H1 (cell line): ENCODE data around the gene DENND1A. TPM values are rescaled to one million over a fixed set of nuclear protein-coding genes. Genes with fewer than 3 reads are reported as not detected.

ENCODE experiments used
- CTCF ChIA-PET: fragments of 300-600 bp; sonication (Branson Sonifier 250); formaldehyde crosslinking; loops from one replicate; lab custom pipeline; 2021; ENCODE audit not compliant: partially characterized antibody; lab: Charles Lee
- POLR2A ChIA-PET: fragments of 300-600 bp; sonication (Branson Sonifier 250); formaldehyde crosslinking; loops from one replicate; lab custom pipeline; 2021; ENCODE audit warnings: inconsistent platforms; ENCODE audit not compliant: partially characterized antibody; lab: Charles Lee
- DNase-seq, 2 experiments: peaks; one replicate each; pipeline versions ENCODE4 v3.0.0 to v3.0.0-alpha.2; 2010 to 2022; ENCODE audit warnings: low spot score in 2 of 2, low read depth in 1 of 2, mixed read lengths in 1 of 2
- FAIRE-seq: peaks from 2 replicates; lab custom pipeline; 2011; peaks lifted over from hg19 to GRCh38; lab: Jason Lieb, UNC
- H2AFZ ChIP-seq: 2 replicates; pipeline ENCODE4 v1.8.1; 2012; ENCODE audit warnings: low read length, inconsistent platforms
- H2AK5ac ChIP-seq: 2 replicates; pipeline ENCODE4 v1.6.1; 2013; ENCODE audit warnings: low read depth, low read length
- H2BK120ac ChIP-seq: replicated peaks from 2 replicates; pipeline ENCODE3; 2013; ENCODE audit warnings: low read depth, low read length, inconsistent platforms
- H2BK12ac ChIP-seq: 2 replicates; pipeline ENCODE4 v1.6.1; 2013; ENCODE audit warnings: low read depth, low read length
- H2BK15ac ChIP-seq: 2 replicates; pipeline ENCODE4 v1.6.1; 2013; ENCODE audit warnings: low read length
- H2BK20ac ChIP-seq: 2 replicates; pipeline ENCODE4 v1.6.1; 2013; ENCODE audit warnings: low read length
- H2BK5ac ChIP-seq: 2 replicates; pipeline ENCODE4 v1.6.1; 2013; ENCODE audit warnings: low read depth, low read length
- H3K14ac ChIP-seq: 2 replicates; pipeline ENCODE4 v1.6.1; 2013; ENCODE audit warnings: inconsistent platforms; ENCODE audit not compliant: insufficient read length
- H3K18ac ChIP-seq: 2 replicates; pipeline ENCODE4 v1.6.1; 2013; ENCODE audit warnings: low read length; ENCODE audit errors: extremely low read depth
- H3K23ac ChIP-seq: 2 replicates; pipeline ENCODE4 v1.6.1; 2013; ENCODE audit warnings: inconsistent platforms; ENCODE audit not compliant: insufficient read length
- H3K23me2 ChIP-seq: 2 replicates; pipeline ENCODE4 v1.6.1; 2013; ENCODE audit warnings: low read depth, low read length
- H3K27ac ChIP-seq: 2 replicates; pipeline ENCODE4 v1.6.1; 2011; ENCODE audit warnings: low read depth, low read length, inconsistent platforms
- H3K27me3 ChIP-seq, 4 experiments: replicated peaks in 1 of 4; 1 replicate in 1 of 4; 2 replicates in 3 of 4; pipeline versions ENCODE4 v1.6.1 to v1.8.1; 2011 to 2013; ENCODE audit warnings: low read length in 3 of 4, mild to moderate bottlenecking in 3 of 4, inconsistent platforms in 2 of 4, mixed read lengths in 2 of 4, moderate library complexity in 1 of 4; ENCODE audit not compliant: control insufficient read depth in 3 of 4, insufficient read depth in 3 of 4; ENCODE audit errors: extremely low read depth in 1 of 4
- H3K36me3 ChIP-seq, 4 experiments: 2 replicates each; pipeline versions ENCODE4 v1.6.1 to v1.8.1; 2011 to 2013; ENCODE audit warnings: mild to moderate bottlenecking in 4 of 4, low read length in 3 of 4, moderate library complexity in 2 of 4, control low read depth in 1 of 4, inconsistent platforms in 1 of 4; ENCODE audit not compliant: insufficient read depth in 4 of 4, control insufficient read depth in 2 of 4
- H3K4ac ChIP-seq: replicated peaks from 2 replicates; pipeline ENCODE3; 2013; ENCODE audit warnings: low read length, low read depth, mixed read lengths, inconsistent platforms; ENCODE audit not compliant: insufficient read length
- H3K4me1 ChIP-seq, 4 experiments: replicated peaks in 1 of 4; 1 replicate in 1 of 4; 2 replicates in 3 of 4; pipeline versions ENCODE4 v1.6.1 to v1.8.1; 2011 to 2013; ENCODE audit warnings: low read length in 3 of 4, inconsistent platforms in 2 of 4, mixed read lengths in 1 of 4; ENCODE audit not compliant: insufficient read depth in 4 of 4, control insufficient read depth in 3 of 4
- H3K4me2 ChIP-seq, 2 experiments: 2 replicates each; pipeline versions ENCODE4 v1.6.1 to v1.8.1; 2011 to 2013; ENCODE audit warnings: low read depth in 2 of 2, low read length in 2 of 2, control low read depth in 1 of 2, inconsistent platforms in 1 of 2, mild to moderate bottlenecking in 1 of 2; ENCODE audit not compliant: insufficient read depth in 1 of 2
- H3K4me3 ChIP-seq, 4 experiments: fragments of 200-600, 300-600 bp in 1 of 4; sonication (generic), shearing (Covaris generic), sonication (Bioruptor Twin) in 1 of 4; 2 replicates each; pipeline versions ENCODE4 v1.5.1 to v1.8.1; 2011 to 2016; ENCODE audit warnings: low read length in 4 of 4, low read depth in 3 of 4, control low read depth in 2 of 4, inconsistent platforms in 2 of 4, mild to moderate bottlenecking in 2 of 4, mixed read lengths in 1 of 4, moderate library complexity in 1 of 4; ENCODE audit not compliant: insufficient read depth in 2 of 4; ENCODE audit errors: extremely low read depth in 1 of 4
- H3K56ac ChIP-seq: replicated peaks from 2 replicates; pipeline ENCODE3; 2013; ENCODE audit warnings: low read depth, mild to moderate bottlenecking, mixed read lengths, low read length, inconsistent platforms; ENCODE audit not compliant: insufficient read length
- H3K79me1 ChIP-seq: 2 replicates; pipeline ENCODE4 v1.6.1; 2013; ENCODE audit warnings: low read depth, low read length, control low read depth
- H3K79me2 ChIP-seq, 2 experiments: 2 replicates each; pipeline versions ENCODE4 v1.6.1 to v1.8.1; 2012 to 2013; ENCODE audit warnings: low read length in 2 of 2, mild to moderate bottlenecking in 2 of 2, inconsistent platforms in 1 of 2; ENCODE audit not compliant: insufficient read depth in 2 of 2, control insufficient read depth in 1 of 2
- H3K9ac ChIP-seq, 4 experiments: replicated peaks in 1 of 4; 1 replicate in 1 of 4; 2 replicates in 3 of 4; pipeline versions ENCODE4 v1.6.1 to v1.8.1; 2011 to 2013; ENCODE audit warnings: low read depth in 3 of 4, low read length in 3 of 4, control low read depth in 2 of 4, mild to moderate bottlenecking in 2 of 4, moderate library complexity in 2 of 4, inconsistent platforms in 1 of 4; ENCODE audit errors: extremely low read depth in 1 of 4
- H3K9me3 ChIP-seq, 2 experiments: 2 replicates each; pipeline versions ENCODE4 v1.6.1 to v1.8.1; 2012 to 2013; ENCODE audit warnings: mild to moderate bottlenecking in 2 of 2, moderate library complexity in 2 of 2, control low read depth in 1 of 2, inconsistent platforms in 1 of 2, low read depth in 1 of 2, low read length in 1 of 2, mixed read lengths in 1 of 2; ENCODE audit not compliant: insufficient read depth in 2 of 2
- H4K20me1 ChIP-seq, 2 experiments: replicated peaks in 1 of 2; 2 replicates each; pipeline versions ENCODE3 to v1.8.1; 2011 to 2013; ENCODE audit warnings: inconsistent platforms in 2 of 2, low read length in 2 of 2, mild to moderate bottlenecking in 1 of 2; ENCODE audit not compliant: insufficient read depth in 2 of 2, control insufficient read depth in 1 of 2
- H4K5ac ChIP-seq: 2 replicates; pipeline ENCODE4 v1.6.1; 2013; ENCODE audit warnings: low read length, low read depth, mixed read lengths, inconsistent platforms; ENCODE audit not compliant: insufficient read length
- H4K8ac ChIP-seq: 2 replicates; pipeline ENCODE4 v1.8.0; 2013; ENCODE audit warnings: mild to moderate bottlenecking, moderate library complexity, low read length, inconsistent platforms; ENCODE audit not compliant: insufficient read depth; ENCODE audit errors: extremely low read depth
- H4K91ac ChIP-seq: replicated peaks from 2 replicates; pipeline ENCODE3; 2013; ENCODE audit warnings: low read length, mixed read lengths, inconsistent platforms; ENCODE audit not compliant: insufficient read length
- CBX5 ChIP-seq: fragments of 300-800, 300-1000 bp; sonication (generic); IDR thresholded peaks from 2 replicates; pipeline ENCODE4 v1.7.1; 2016; ENCODE audit warnings: antibody characterized with exemption, low read length, low read depth
- CBX8 ChIP-seq: fragments of 300-800, 300-1000 bp; sonication (generic); IDR thresholded peaks from 2 replicates; pipeline ENCODE4 v1.7.1; 2016; ENCODE audit warnings: low read depth, low read length, borderline replicate concordance
- CTBP2 ChIP-seq: IDR thresholded peaks from 2 replicates; pipeline ENCODE4 v1.7.0; 2011; ENCODE audit warnings: borderline replicate concordance, mild to moderate bottlenecking, moderate library complexity, mixed read lengths, low read length; ENCODE audit not compliant: insufficient read depth, insufficient read length
- EP300 ChIP-seq, 2 experiments: IDR thresholded peaks; 1 replicate in 1 of 2; 2 replicates in 1 of 2; pipeline ENCODE4 v1.6.1; 2011 to 2012; ENCODE audit warnings: low read depth in 2 of 2, low read length in 2 of 2, mild to moderate bottlenecking in 2 of 2, borderline replicate concordance in 1 of 2, inconsistent platforms in 1 of 2, moderate library complexity in 1 of 2
- KDM1A ChIP-seq: fragments of 200-600, 300-600 bp; sonication (generic); IDR thresholded peaks from 2 replicates; pipeline ENCODE4 v1.7.1; 2016; ENCODE audit warnings: mild to moderate bottlenecking, low read length, borderline replicate concordance
- KDM5A ChIP-seq: fragments of 200-600 bp; IDR thresholded peaks from 2 replicates; pipeline ENCODE4 v1.7.1; 2012; ENCODE audit warnings: mild to moderate bottlenecking, low read length, inconsistent platforms, mixed read lengths
- RNF2 ChIP-seq: fragments of 200-900, 300-1000 bp; sonication (generic); IDR thresholded peaks from 2 replicates; pipeline ENCODE4 v1.7.1; 2016; ENCODE audit warnings: borderline replicate concordance, low read depth, mild to moderate bottlenecking, antibody characterized with exemption, low read length; ENCODE audit not compliant: poor library complexity, severe bottlenecking; ENCODE audit errors: missing control alignments
- SIN3A ChIP-seq, 2 experiments: IDR thresholded peaks in 1 of 2; conservative IDR thresholded peaks in 1 of 2; 2 replicates each; pipeline ENCODE4 v1.6.1; 2011 to 2012; ENCODE audit warnings: low read length in 2 of 2, improper control_type of control experiment in 1 of 2, low read depth in 1 of 2, mild to moderate bottlenecking in 1 of 2
- SRF ChIP-seq: IDR thresholded peaks from 2 replicates; pipeline ENCODE4 v1.6.1; 2011; ENCODE audit warnings: mild to moderate bottlenecking, low read depth, low read length, moderate library complexity
- TAF7 ChIP-seq: optimal IDR thresholded peaks from 2 replicates; pipeline ENCODE3; 2011; ENCODE audit warnings: low read depth, mild to moderate bottlenecking, inconsistent platforms, low read length, moderate library complexity, borderline replicate concordance
- TCF12 ChIP-seq: IDR thresholded peaks from 2 replicates; pipeline ENCODE4 v1.6.1; 2011; ENCODE audit warnings: low read depth, mild to moderate bottlenecking, low read length
- ZNF274 ChIP-seq: IDR thresholded peaks from 2 replicates; pipeline ENCODE4 v1.7.0; 2012; ENCODE audit warnings: low read length, borderline replicate concordance; ENCODE audit errors: extremely low read depth
- WGBS, 2 experiments: shearing (Covaris generic) in 1 of 2; methylation state at CpG; one replicate each; pipeline versions ENCODE4 v1.1.6 to v1.1.7; 2013 to 2015; ENCODE audit warnings: low lambda C conversion rate in 2 of 2, mixed read lengths in 2 of 2, inconsistent platforms in 1 of 2, low coverage in 1 of 2, missing lambda C conversion rate in 1 of 2; ENCODE audit not compliant: insufficient replicate concordance in 2 of 2, insufficient coverage in 1 of 2, insufficient read length in 1 of 2; ENCODE audit errors: extremely low coverage in 1 of 2, missing lambda C conversion rate in 1 of 2; 5-methylcytosine and 5-hydroxymethylcytosine counted together
- polyA plus RNA-seq, 7 experiments: library from polyadenylated mRNA; depleted of rRNA in 3 of 7; stranded (reverse) in 5 of 7; unstranded in 2 of 7; fragments of >200 nt in 5 of 7; fragments of 200-250 nt in 2 of 7; gene quantifications; 1 replicate in 5 of 7; 2 replicates in 1 of 7; 4 replicates in 1 of 7; pipeline versions ENCODE4 v1.2.1 to v1.2.3, GENCODE V29; 2011 to 2013; ENCODE audit warnings: missing spikeins in 2 of 7, mixed read lengths in 2 of 7
- total RNA-seq: library from RNA; stranded (reverse); fragmentation: NEBNext Ultra II Directional; extraction: Animal tissue kit (Norgen Biotek cat#: 25700); gene quantifications from 2 replicates; pipeline ENCODE4 v1.2.1, GENCODE V29; 2021
- TF ChIP-seq, protein P1 (sequence below): IDR thresholded peaks from 2 replicates; pipeline ENCODE4 v1.6.1; 2012; ENCODE audit warnings: inconsistent platforms

Gene DENND1A
- total and polyA plus RNA-seq, 2 of the 8 experiments (the other 6 are each of a cell fraction or from before 2014, with no cell fraction given), result 24.1 to 26.4 TPM

- H3K56ac ChIP-seq, result no peak overlapping the region
- no peak overlapping the region for H3K9ac ChIP-seq
- H3K23ac ChIP-seq, result no peak overlapping the region
- H3K79me2 ChIP-seq, result no peaks in the 10 kb centered on the region
- no peak overlapping the region for H2BK5ac ChIP-seq
- no peak overlapping the region for H3K27ac ChIP-seq
- DNase-seq, result no peak
- no peak for FAIRE-seq
- H2AK5ac ChIP-seq, result no peak overlapping the region
- H3K14ac ChIP-seq, result no peak overlapping the region
- H4K8ac ChIP-seq, result no peak overlapping the region
- H3K9me3 ChIP-seq, result no peaks in the 10 kb centered on the region
- H2BK15ac ChIP-seq, result no peak overlapping the region
- H3K36me3 ChIP-seq, result no peaks in the 10 kb centered on the region; a peak in 1 of 8 replicates
- H3K23me2 ChIP-seq, result no peaks in the 10 kb centered on the region
- H3K27me3 ChIP-seq, result no peaks in the 10 kb centered on the region
- H2AFZ ChIP-seq, result no peak overlapping the region
- no peaks in the 10 kb centered on the region for H4K20me1 ChIP-seq
- no peak overlapping the region for H3K4me3 ChIP-seq
- H4K5ac ChIP-seq, result no peak overlapping the region
- ChIA-PET CTCF (interaction anchor here (1.3 kb wide), 1 partner anchor 586 kb away, joined by 4 read pairs; no protein-coding TSS in a partner anchor), POLR2A (no interaction called here)
- H2BK20ac ChIP-seq, result no peak overlapping the region
- H3K4me1 ChIP-seq, result 0 out of 7 replicates have a peak, but pooled peaks cover 0 to 2% (median 0%) of the 10 kb centered on the region in 4 experiments
- H3K4ac ChIP-seq, result no peak overlapping the region
- H2BK120ac ChIP-seq, result no peak overlapping the region
- 87% methylated on average over 3 of the region's 3 CpGs; no CpG with 5 or more reads in 1 of the 2 experiments for WGBS, 2 experiments
- no peaks in the 10 kb centered on the region for H3K79me1 ChIP-seq
- no peak overlapping the region for H2BK12ac ChIP-seq
- no peak overlapping the region for H3K4me2 ChIP-seq
- H4K91ac ChIP-seq, result no peak overlapping the region
- no peak overlapping the region; the same call in 1 of the 2 replicates for H3K18ac ChIP-seq
- TF ChIP-seq TAF7 (no peak), RNF2 (no peak), KDM5A (no peak), CTBP2 (no peak), EP300 (IDR thresholded peaks at IDR 0.05; ENCODE audit: borderline replicate concordance in 1 of 2, low read depth in 2 of 2, low read length in 2 of 2) (no peak), CBX8 (no peak), SIN3A (conservative IDR thresholded peaks at IDR 0.05 in 1 of 2, IDR thresholded peaks at IDR 0.05 in 1 of 2; ENCODE audit: low read depth in 1 of 2, low read length in 2 of 2) (no peak), KDM1A (no peak), SRF (no peak), TCF12 (no peak), CBX5 (no peak), ZNF274 (no peak)
- TF ChIP-seq, protein P1, sequence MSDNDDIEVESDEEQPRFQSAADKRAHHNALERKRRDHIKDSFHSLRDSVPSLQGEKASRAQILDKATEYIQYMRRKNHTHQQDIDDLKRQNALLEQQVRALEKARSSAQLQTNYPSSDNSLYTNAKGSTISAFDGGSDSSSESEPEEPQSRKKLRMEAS, result no peak
Observed at GRCh38 chr9:123454361-123454760, 475.6 kb downstream of the DENND1A start.
